Loucy (cell line): ENCODE measurements around the gene KCNMB2.

Experiments
- H2AFZ ChIP-seq: fragments of 200-600 bp; sonication (generic); 2 replicates; pipeline ENCODE4 v1.6.0; 2016; ENCODE audit warnings: antibody characterized with exemption, mild to moderate bottlenecking, low read length, moderate library complexity
- H3F3A ChIP-seq: fragments of 200-600 bp; 2 replicates; pipeline ENCODE4 v1.6.0; 2016; ENCODE audit warnings: antibody characterized with exemption, low read depth, mild to moderate bottlenecking
- H3K27me3 ChIP-seq: fragments of 200-600 bp; sonication (generic); 2 replicates; pipeline ENCODE4 v1.6.1; 2014; ENCODE audit warnings: low read length, mild to moderate bottlenecking; ENCODE audit not compliant: insufficient read depth, poor library complexity, severe bottlenecking
- H3K36me3 ChIP-seq: fragments of 200-600 bp; sonication (generic); 2 replicates; pipeline ENCODE4 v1.6.1; 2016; ENCODE audit warnings: low read length; ENCODE audit not compliant: insufficient read depth
- H3K4me1 ChIP-seq: fragments of 200-600 bp; sonication (generic); 2 replicates; pipeline ENCODE4 v1.5.1; 2014; ENCODE audit warnings: low read length, mild to moderate bottlenecking; ENCODE audit not compliant: insufficient read depth, poor library complexity, severe bottlenecking
- H3K4me2 ChIP-seq: fragments of 200-600 bp; sonication (generic); 2 replicates; pipeline ENCODE4 v1.6.0; 2014; ENCODE audit warnings: antibody characterized with exemption, low read length, low read depth, mild to moderate bottlenecking; ENCODE audit not compliant: poor library complexity, severe bottlenecking
- H3K4me3 ChIP-seq: fragments of 200-600 bp; sonication (generic); 2 replicates; pipeline ENCODE4 v1.5.1; 2014; ENCODE audit warnings: low read length, mild to moderate bottlenecking, mixed read lengths; ENCODE audit not compliant: poor library complexity, severe bottlenecking
- H3K79me2 ChIP-seq: fragments of 200-600 bp; sonication (generic); 2 replicates; pipeline ENCODE4 v1.6.1; 2014; ENCODE audit warnings: low read length; ENCODE audit not compliant: insufficient read depth
- H3K9ac ChIP-seq: fragments of 200-600 bp; sonication (generic); 2 replicates; pipeline ENCODE4 v1.6.0; 2014; ENCODE audit warnings: mild to moderate bottlenecking, low read depth, low read length, moderate library complexity; ENCODE audit not compliant: poor library complexity, severe bottlenecking
- H3K9me2 ChIP-seq: fragments of 200-600 bp; sonication (generic); replicated peaks from 2 replicates; pipeline ENCODE4 v1.6.1; 2016; ENCODE audit warnings: low read depth, low read length, mixed read lengths
- H3K9me3 ChIP-seq: fragments of 200-600 bp; sonication (generic); 2 replicates; pipeline ENCODE4 v1.6.1; 2014; ENCODE audit warnings: mild to moderate bottlenecking, antibody characterized with exemption, low read length, low read depth; ENCODE audit not compliant: insufficient read depth
- H4K20me1 ChIP-seq: fragments of 200-600 bp; sonication (generic); 2 replicates; pipeline ENCODE4 v1.6.0; 2014; ENCODE audit warnings: antibody characterized with exemption, low read length, mild to moderate bottlenecking; ENCODE audit not compliant: insufficient read depth, poor library complexity, severe bottlenecking
- EZH2phosphoT487 ChIP-seq: fragments of 200-600 bp; IDR thresholded peaks from 2 replicates; pipeline ENCODE4 v1.6.1; 2018; ENCODE audit warnings: antibody characterized with exemption, mild to moderate bottlenecking, moderate library complexity, borderline replicate concordance
- TF ChIP-seq, protein P1 (sequence below): fragments of 200-600 bp; sonication (generic); conservative IDR thresholded peaks from 2 replicates; pipeline ENCODE4 v1.5.1; 2014; ENCODE audit warnings: mild to moderate bottlenecking, antibody characterized with exemption, low read length

The KCNMB2 gene

DNA sequence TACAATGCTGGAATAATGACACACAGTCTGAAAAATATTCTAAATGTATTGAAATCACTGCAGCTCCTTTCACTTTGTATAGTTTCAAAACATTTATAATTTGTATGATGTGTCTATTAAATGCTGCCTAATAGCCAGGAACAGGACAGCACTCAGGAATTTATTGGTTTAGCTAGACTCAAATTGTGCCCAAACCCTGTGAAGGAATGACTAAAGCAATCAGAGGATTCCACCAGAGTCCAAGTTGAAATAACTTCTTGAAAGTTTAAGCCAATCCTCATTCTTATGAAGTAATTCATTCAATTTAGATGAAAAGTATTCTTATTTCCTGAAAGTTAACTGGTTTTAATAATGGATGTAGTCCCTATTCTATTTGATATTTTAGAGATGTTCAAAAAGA is 268.4 kb downstream of the KCNMB2 start:
- Histone ChIP-seq H3F3A (no peaks in the 10 kb centered on the region), H2AFZ (no peak overlapping the region), H3K9me2 (no peaks in the 10 kb centered on the region), H4K20me1 (no peaks in the 10 kb centered on the region), H3K9ac (no peak overlapping the region), H3K4me2 (no peak overlapping the region), H3K36me3 (no peaks in the 10 kb centered on the region), H3K4me1 (no peaks in the 10 kb centered on the region), H3K27me3 (no peaks in the 10 kb centered on the region), H3K79me2 (no peaks in the 10 kb centered on the region), H3K9me3 (no peaks in the 10 kb centered on the region), H3K4me3 (no peak overlapping the region)
- TF ChIP-seq EZH2phosphoT487: no peak
- TF ChIP-seq, protein P1, sequence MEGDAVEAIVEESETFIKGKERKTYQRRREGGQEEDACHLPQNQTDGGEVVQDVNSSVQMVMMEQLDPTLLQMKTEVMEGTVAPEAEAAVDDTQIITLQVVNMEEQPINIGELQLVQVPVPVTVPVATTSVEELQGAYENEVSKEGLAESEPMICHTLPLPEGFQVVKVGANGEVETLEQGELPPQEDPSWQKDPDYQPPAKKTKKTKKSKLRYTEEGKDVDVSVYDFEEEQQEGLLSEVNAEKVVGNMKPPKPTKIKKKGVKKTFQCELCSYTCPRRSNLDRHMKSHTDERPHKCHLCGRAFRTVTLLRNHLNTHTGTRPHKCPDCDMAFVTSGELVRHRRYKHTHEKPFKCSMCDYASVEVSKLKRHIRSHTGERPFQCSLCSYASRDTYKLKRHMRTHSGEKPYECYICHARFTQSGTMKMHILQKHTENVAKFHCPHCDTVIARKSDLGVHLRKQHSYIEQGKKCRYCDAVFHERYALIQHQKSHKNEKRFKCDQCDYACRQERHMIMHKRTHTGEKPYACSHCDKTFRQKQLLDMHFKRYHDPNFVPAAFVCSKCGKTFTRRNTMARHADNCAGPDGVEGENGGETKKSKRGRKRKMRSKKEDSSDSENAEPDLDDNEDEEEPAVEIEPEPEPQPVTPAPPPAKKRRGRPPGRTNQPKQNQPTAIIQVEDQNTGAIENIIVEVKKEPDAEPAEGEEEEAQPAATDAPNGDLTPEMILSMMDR: no peak

DNA sequence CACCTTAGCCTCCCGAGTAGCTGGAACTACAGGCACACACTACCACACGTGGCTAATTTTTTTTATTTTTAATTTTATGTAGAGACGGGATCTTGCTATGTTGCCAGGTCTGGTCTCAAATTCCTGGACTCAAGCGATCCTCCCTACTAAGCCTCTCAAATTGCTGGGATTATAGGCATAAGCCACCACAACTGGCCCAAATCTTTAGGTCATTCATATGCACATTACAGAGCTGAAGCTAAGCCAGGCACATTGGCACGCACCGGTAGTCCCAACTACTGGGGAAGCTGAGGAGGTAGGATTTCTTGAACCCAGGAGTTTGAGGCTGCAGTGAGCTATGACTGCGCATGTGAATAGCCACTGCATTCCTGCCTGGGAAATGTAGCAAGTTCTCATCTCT is 269.5 kb downstream of the KCNMB2 start:
- no peaks in the 10 kb centered on the region for H3K79me2 ChIP-seq
- no peak overlapping the region for H3K4me2 ChIP-seq
- H3K4me1 ChIP-seq: no peaks in the 10 kb centered on the region
- H3K27me3 ChIP-seq: no peaks in the 10 kb centered on the region
- no peak overlapping the region for H3K9ac ChIP-seq
- H4K20me1 ChIP-seq: no peaks in the 10 kb centered on the region
- TF ChIP-seq EZH2phosphoT487: no peak
- H3F3A ChIP-seq: no peaks in the 10 kb centered on the region
- no peaks in the 10 kb centered on the region for H3K9me3 ChIP-seq
- no peak overlapping the region for H3K4me3 ChIP-seq
- no peaks in the 10 kb centered on the region for H3K36me3 ChIP-seq
- no peak overlapping the region for H2AFZ ChIP-seq
- no peaks in the 10 kb centered on the region for H3K9me2 ChIP-seq

DNA sequence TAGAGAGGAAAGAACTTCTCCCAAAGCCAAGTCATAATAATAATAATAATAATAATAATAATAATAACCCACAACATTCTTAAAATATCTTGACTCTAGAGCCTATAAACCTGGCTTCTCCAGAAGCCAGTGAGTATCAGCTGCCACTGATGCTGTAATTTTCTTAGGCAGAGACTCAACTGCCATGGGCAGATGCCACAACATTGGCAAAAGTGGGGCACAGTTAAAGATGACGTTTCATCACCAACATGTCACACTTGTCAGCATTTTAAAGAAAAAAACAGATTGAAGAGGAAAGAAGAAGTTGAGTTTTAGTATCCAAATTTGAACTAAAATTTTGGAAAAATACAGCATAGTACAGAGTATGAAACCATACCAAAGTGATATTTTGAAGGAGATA is 270.4 kb downstream of the KCNMB2 start:
- no peak for TF ChIP-seq EZH2phosphoT487
- TF ChIP-seq, protein P1: no peak
- Histone ChIP-seq H3K4me2 (no peak overlapping the region), H3K36me3 (no peaks in the 10 kb centered on the region), H3K9me3 (no peaks in the 10 kb centered on the region), H3K27me3 (no peaks in the 10 kb centered on the region), H2AFZ (no peak overlapping the region), H3F3A (no peaks in the 10 kb centered on the region), H3K9ac (no peak overlapping the region), H3K4me3 (no peak overlapping the region), H3K79me2 (no peaks in the 10 kb centered on the region), H3K9me2 (no peaks in the 10 kb centered on the region), H4K20me1 (no peaks in the 10 kb centered on the region), H3K4me1 (no peaks in the 10 kb centered on the region)

DNA sequence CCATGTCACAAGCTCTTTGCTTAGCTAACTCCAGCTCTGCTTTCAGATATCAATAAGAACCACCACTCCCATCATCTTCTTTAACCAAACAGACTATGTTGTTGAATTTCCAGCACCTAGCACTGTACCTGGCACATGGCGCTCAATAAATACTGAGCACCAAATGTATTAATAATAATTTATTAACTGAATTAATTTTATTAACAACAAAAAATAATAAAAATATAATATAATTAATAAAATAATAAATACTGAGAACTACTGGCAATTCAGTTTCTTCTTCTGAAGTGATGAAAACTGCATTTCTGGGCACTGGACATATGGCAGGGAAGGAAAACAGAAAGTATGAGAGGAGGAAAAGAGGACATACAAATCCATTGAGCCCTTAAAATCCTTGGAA is 271.5 kb downstream of the KCNMB2 start:
- TF ChIP-seq, protein P1: no peak
- no peak for TF ChIP-seq EZH2phosphoT487
- Histone ChIP-seq H3K4me3 (no peak overlapping the region), H3K9me3 (no peaks in the 10 kb centered on the region), H3K27me3 (no peaks in the 10 kb centered on the region), H3K4me1 (no peaks in the 10 kb centered on the region), H3K9me2 (no peaks in the 10 kb centered on the region), H4K20me1 (no peaks in the 10 kb centered on the region), H3K9ac (no peak overlapping the region), H2AFZ (no peak overlapping the region), H3F3A (no peaks in the 10 kb centered on the region), H3K4me2 (no peak overlapping the region), H3K36me3 (no peaks in the 10 kb centered on the region), H3K79me2 (no peaks in the 10 kb centered on the region)
